ENCODE results near the gene CD79A.

Gene CD79A

GRCh38 chr19:41906271-41906670, 29.2 kb downstream of the CD79A start:
- no peak for TF ChIP-seq CTCF (IDR thresholded peaks at IDR 0.05; ENCODE audit: control extremely low read depth, extremely low read depth, low read depth, missing control alignments)
- ChIA-PET CTCF (interaction anchor here (1.0 kb wide), 1 partner anchor 39 kb away, joined by 4 read pairs; no protein-coding TSS in a partner anchor), POLR2A (no interaction called here)
- DNase-seq (ENCODE audit: extremely low spot score) = no peak

GRCh38 chr19:41906916-41907680, 30.0 kb downstream of the CD79A start:
- no peak for DNase-seq (ENCODE audit: extremely low spot score)
- CTCF ChIA-PET = interaction anchor here (1.0 kb wide), 1 partner anchor 38 kb away, joined by 4 read pairs; no protein-coding TSS in a partner anchor
- no peak for TF ChIP-seq CTCF (IDR thresholded peaks at IDR 0.05; ENCODE audit: control extremely low read depth, extremely low read depth, low read depth, missing control alignments)
- POLR2A ChIA-PET = no interaction called here

- no peak for DNase-seq (ENCODE audit: extremely low spot score)
- CTCF ChIA-PET = interaction anchor here (1.4 kb wide), 1 partner anchor 20 kb away, joined by 3 read pairs; the partner anchor contains the start of gene ERFL
- no peak for TF ChIP-seq CTCF (IDR thresholded peaks at IDR 0.05; ENCODE audit: control extremely low read depth, extremely low read depth, low read depth, missing control alignments)
- POLR2A ChIA-PET = no interaction called here
These were observed 31.0 kb downstream of the CD79A start for GRCh38 chr19:41907994-41908615.

- TF ChIP-seq CTCF (IDR thresholded peaks at IDR 0.05; ENCODE audit: control extremely low read depth, extremely low read depth, low read depth, missing control alignments) = no peak
- DNase-seq (ENCODE audit: extremely low spot score) = no peak
- CTCF ChIA-PET = interaction anchor here (1.4 kb wide), 1 partner anchor 19 kb away, joined by 3 read pairs; the partner anchor contains the start of gene ERFL
- POLR2A ChIA-PET = no interaction called here
These were observed 31.8 kb downstream of the CD79A start for GRCh38 chr19:41908724-41909464.

- no peak for TF ChIP-seq CTCF (IDR thresholded peaks at IDR 0.05; ENCODE audit: control extremely low read depth, extremely low read depth, low read depth, missing control alignments)
- ChIA-PET POLR2A (no interaction called here), CTCF (no interaction called here)
- DNase-seq (ENCODE audit: extremely low spot score) = no peak
These were observed 32.6 kb downstream of the CD79A start for GRCh38 chr19:41909706-41910105.

- POLR2A ChIA-PET = no interaction called here
- CTCF ChIA-PET = no interaction called here
- DNase-seq (ENCODE audit: extremely low spot score) = no peak
- no peak for TF ChIP-seq CTCF (IDR thresholded peaks at IDR 0.05; ENCODE audit: control extremely low read depth, extremely low read depth, low read depth, missing control alignments)
These were observed 33.3 kb downstream of the CD79A start for GRCh38 chr19:41910240-41910991.
